Transverse colon (tissue), 4 donors: Measurements from ENCODE around the gene CCBE1. TPM values are rescaled to one million over a fixed set of nuclear protein-coding genes. Genes with fewer than 3 reads are reported as not detected.

Experiments
- DNase-seq: peaks from one replicate; pipeline ENCODE4 v3.0.0-alpha.2; 2019
- H3K27ac ChIP-seq, 4 donors: fragments of 200-600 bp; sonication (generic); 2 replicates each; pipeline ENCODE4 v1.5.1; 2016 to 2018; ENCODE audit warnings: inconsistent platforms in 4 of 4
- H3K27me3 ChIP-seq: fragments of 200-600 bp; sonication (generic); 2 replicates; pipeline ENCODE4 v1.5.1; 2017; ENCODE audit warnings: inconsistent platforms
- H3K36me3 ChIP-seq, 4 donors: fragments of 200-600 bp; sonication (generic); 2 replicates each; pipeline ENCODE4 v1.5.1; 2017 to 2019; ENCODE audit warnings: inconsistent platforms in 4 of 4
- H3K4me1 ChIP-seq, 4 donors: fragments of 200-600 bp; sonication (generic); 2 replicates each; pipeline ENCODE4 v1.5.1; 2017 to 2020; ENCODE audit warnings: inconsistent platforms in 4 of 4
- H3K4me3 ChIP-seq, 4 donors: fragments of 200-600 bp; sonication (generic); 1 replicate in 1 of 4; 2 replicates in 3 of 4; pipeline versions ENCODE4 v1.5.1 to v1.6.1; 2017 to 2019; ENCODE audit warnings: inconsistent platforms in 4 of 4
- H3K9me3 ChIP-seq, 2 donors: fragments of 200-600 bp; sonication (generic); 2 replicates each; pipeline ENCODE4 v1.5.1; 2017 to 2019; ENCODE audit warnings: inconsistent platforms in 2 of 2
- CTCF ChIP-seq, 5 experiments: fragments of 200-600 bp in 3 of 5; fragments of 450-650 bp in 2 of 5; sonication (generic) in 3 of 5; IDR thresholded peaks; 1 replicate in 2 of 5; 2 replicates in 3 of 5; pipeline ENCODE4 v1.5.1; 2016 to 2017; ENCODE audit warnings: antibody characterized with exemption in 5 of 5, inconsistent platforms in 3 of 5, mild to moderate bottlenecking in 2 of 5, moderate library complexity in 1 of 5
- EP300 ChIP-seq: sonication (generic); formaldehyde crosslinking; IDR thresholded peaks from one replicate; pipeline ENCODE4 v1.6.1; 2017; ENCODE audit warnings: antibody characterized with exemption, low read depth
- POLR2A ChIP-seq: fragments of 450-650 bp; IDR thresholded peaks from one replicate; pipeline ENCODE4 v1.6.1; 2016; ENCODE audit warnings: antibody characterized with exemption, mild to moderate bottlenecking, moderate library complexity
- POLR2AphosphoS5 ChIP-seq, 3 donors: sonication (generic); formaldehyde crosslinking; IDR thresholded peaks; one replicate each; pipeline ENCODE4 v1.6.1; 2016; ENCODE audit warnings: antibody characterized with exemption in 3 of 3
- WGBS, 2 donors: methylation state at CpG; one replicate each; pipeline ENCODE4 v1.1.5; 2018; ENCODE audit warnings: low coverage in 1 of 2; 5-methylcytosine and 5-hydroxymethylcytosine counted together
- in situ Hi-C, 4 donors: fragments of 200-750 bp; cut with MboI; loops; one replicate each; pipeline versions ENCODE4 v1.15.0 to v1.15.1; 2017; ENCODE audit warnings: low sequenced_read_pairs in 3 of 4, low pct_ligation_motif_present in 1 of 4, low pct_unique_long_range_greater_than_20kb in 1 of 4
- intact Hi-C: fragments of 100-400 bp; cut with DNase I; formaldehyde crosslinking; loops from one replicate; pipeline ENCODE4 v1.15.1; 2023; ENCODE audit warnings: low total_unique reads
- total RNA-seq, 4 donors: library from RNA; depleted of rRNA; stranded (reverse); fragments of >200 nt; gene quantifications; one replicate each; pipeline ENCODE4 v1.1.0, GENCODE V29; 2016

The CCBE1 gene
- total RNA-seq, 4 donors from 2014 or later, result 6.1 to 43.0 (median 15.7) TPM

- no peak for DNase-seq
- no peaks in the 10 kb centered on the region for H3K27me3 ChIP-seq
- in situ Hi-C loops (no loop called here), intact Hi-C loops (no loop called here)
- H3K4me1 ChIP-seq, result peaks cover 0 to 6% (median 0%) of the 10 kb centered on the region in 4 donors
- H3K27ac ChIP-seq, result no peak overlapping the region
- no peaks in the 10 kb centered on the region for H3K36me3 ChIP-seq
- no peak overlapping the region for H3K4me3 ChIP-seq
- no peak for TF ChIP-seq POLR2A
- no peaks in the 10 kb centered on the region for H3K9me3 ChIP-seq
Observed at GRCh38 chr18:59609654-59610053, 87.6 kb downstream of the CCBE1 start.

DNA sequence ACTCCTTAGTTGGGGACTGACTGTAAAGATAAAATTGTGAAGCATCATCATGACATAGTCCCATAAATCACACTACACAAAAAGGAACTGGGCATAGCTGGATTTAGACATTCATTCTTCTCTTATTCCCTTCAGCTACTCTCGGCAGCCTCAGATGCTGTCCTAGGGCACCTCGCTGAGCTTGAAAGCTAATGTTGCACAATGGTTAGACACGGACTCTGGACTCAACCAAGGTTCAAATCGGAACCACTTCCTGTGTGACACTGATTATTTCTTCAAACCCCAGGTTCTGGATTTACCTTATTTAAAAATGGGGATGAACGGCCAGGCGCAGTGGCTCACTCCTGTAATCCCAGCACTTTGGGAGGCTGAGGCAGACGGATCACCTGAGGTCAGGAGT is 89.8 kb downstream of the CCBE1 start:
- no peaks in the 10 kb centered on the region for H3K36me3 ChIP-seq
- H3K27me3 ChIP-seq, result no peaks in the 10 kb centered on the region
- H3K4me1 ChIP-seq, result peaks cover 0 to 6% (median 0%) of the 10 kb centered on the region in 4 donors
- 84 to 91% methylated on average over 5 to 7 of the region's 7 CpGs for WGBS, 2 donors
- H3K4me3 ChIP-seq, result no peak overlapping the region
- in situ Hi-C loops (no loop called here), intact Hi-C loops (no loop called here)
- TF ChIP-seq EP300 (no peak), CTCF (IDR thresholded peaks at IDR 0.05) (no peak), POLR2A (no peak), POLR2AphosphoS5 (IDR thresholded peaks at IDR 0.05) (no peak)
- no peak overlapping the region for H3K27ac ChIP-seq
- DNase-seq, result no peak
- H3K9me3 ChIP-seq, result no peaks in the 10 kb centered on the region

GRCh38 chr18:59607078-59607379 is 90.2 kb downstream of the CCBE1 start:
- Histone ChIP-seq H3K9me3 (no peaks in the 10 kb centered on the region), H3K36me3 (no peaks in the 10 kb centered on the region), H3K27ac (no peak overlapping the region), H3K4me3 (no peak overlapping the region), H3K27me3 (no peaks in the 10 kb centered on the region), H3K4me1 (peaks cover 0 to 6% (median 0%) of the 10 kb centered on the region in 4 donors)
- intact Hi-C loops, result no loop called here
- 83 to 84% methylated on average over 1 of the region's 1 CpG for WGBS, 2 donors
- no peak for DNase-seq
- TF ChIP-seq POLR2A (no peak), EP300 (no peak), CTCF (IDR thresholded peaks at IDR 0.05) (no peak), POLR2AphosphoS5 (IDR thresholded peaks at IDR 0.05) (no peak)
- in situ Hi-C loops, result no loop called here

DNA sequence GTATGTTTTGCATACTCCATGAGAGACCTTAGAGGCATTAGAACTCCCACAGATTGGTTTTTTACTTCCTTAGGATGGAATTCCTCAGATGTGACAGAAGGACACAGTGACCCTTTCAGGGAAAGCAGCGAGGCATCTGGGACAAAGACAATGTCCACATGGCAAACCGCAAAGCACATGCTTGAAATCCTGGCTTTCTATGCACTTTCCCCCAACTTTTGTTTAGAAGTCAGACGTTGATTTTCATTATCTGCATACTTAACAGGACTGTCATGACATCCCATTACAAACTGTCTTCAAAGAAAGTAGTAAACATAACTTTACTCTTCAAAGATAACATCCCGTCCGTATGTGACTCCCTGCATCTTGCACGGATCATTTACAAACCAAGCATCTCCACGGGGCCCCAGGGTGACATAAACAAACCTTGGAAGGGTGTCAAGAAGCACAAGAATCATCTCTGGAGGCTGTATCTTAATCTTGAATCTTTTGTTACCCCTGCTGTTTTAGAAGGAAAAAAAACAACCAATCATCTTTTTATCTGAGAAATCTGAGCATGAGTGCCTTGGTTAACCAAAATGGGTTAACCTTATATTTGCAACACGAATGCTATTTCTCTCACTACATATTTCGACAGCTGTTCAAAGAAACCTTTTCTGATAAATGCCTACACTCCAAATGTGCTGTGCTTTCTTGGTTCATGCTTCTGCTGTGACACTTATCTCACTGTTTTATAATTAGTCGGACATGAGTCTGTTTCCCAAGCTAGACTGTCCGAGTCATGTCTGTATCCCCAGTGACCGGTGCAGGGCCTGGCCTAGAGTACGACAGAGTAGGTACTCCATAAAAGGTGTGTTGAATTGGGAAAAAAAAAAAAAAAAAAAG is 90.8 kb downstream of the CCBE1 start:
- Histone ChIP-seq H3K27me3 (no peaks in the 10 kb centered on the region), H3K27ac (peak overlapping the region in 1 of 4 donors; percentile 30), H3K4me1 (peaks cover 0 to 6% (median 0%) of the 10 kb centered on the region in 4 donors), H3K4me3 (no peak overlapping the region), H3K36me3 (no peaks in the 10 kb centered on the region), H3K9me3 (no peaks in the 10 kb centered on the region)
- intact Hi-C loops, result no loop called here
- 66 to 78% methylated on average over 11 to 13 of the region's 13 CpGs for WGBS, 2 donors
- no peak for DNase-seq
- TF ChIP-seq CTCF (IDR thresholded peaks at IDR 0.05) (no peak), POLR2A (no peak), EP300 (no peak), POLR2AphosphoS5 (IDR thresholded peaks at IDR 0.05) (no peak)
- in situ Hi-C loops, result no loop called here
